ENCODE measurements around the gene NAPSA. TPM values are rescaled to one million over a fixed set of nuclear protein-coding genes. Genes with fewer than 3 reads are reported as not detected.

Gene NAPSA
- polyA plus RNA-seq, 1 donor (not counting 4 experiments of a cell fraction or from before 2014, with no cell fraction given): 0.94 TPM

- H3K9ac ChIP-seq (ENCODE audit: control insufficient read depth, extremely low read depth, insufficient read depth, low read length): no peak overlapping the region
- no peaks in the 10 kb centered on the region for H3K9me1 ChIP-seq (ENCODE audit: control insufficient read depth, extremely low read depth, insufficient read depth, low read length)
- no peak overlapping the region for H3K4me2 ChIP-seq (ENCODE audit: control insufficient read depth, extremely low read depth, insufficient read depth, low read depth, low read length)
- H3K27me3 ChIP-seq (ENCODE audit: control insufficient read depth, extremely low read depth, insufficient read depth, low read length): peaks cover 72% of the 10 kb centered on the region
- dilution Hi-C loops (cut with MboI; ENCODE audit: extremely low pct_ligation_motif_present, low sequenced_read_pairs): no loop called here
- DNase-seq (ENCODE audit: low read depth, low spot score): no peak
- peaks cover 7% of the 10 kb centered on the region for H3K9me3 ChIP-seq (ENCODE audit: control insufficient read depth, low read depth, low read length)
- no peaks in the 10 kb centered on the region for H4K20me1 ChIP-seq (ENCODE audit: control insufficient read depth, extremely low read depth, insufficient read depth, low read length)
- TF ChIP-seq EZH2 (IDR thresholded peaks at IDR 0.05; ENCODE audit: low read length) (peak; percentile 93), CTCF (optimal IDR thresholded peaks at IDR 0.05 in 1 of 3, IDR thresholded peaks at IDR 0.05 in 1 of 3, conservative IDR thresholded peaks at IDR 0.05 in 1 of 3; ENCODE audit: extremely low read depth in 1 of 3, insufficient read depth in 2 of 3, low read length in 3 of 3) (peak in 1 of 3 experiments; percentile 19)
- peaks cover 1% of the 10 kb centered on the region for H3K4me1 ChIP-seq (ENCODE audit: control insufficient read depth, extremely low read depth, insufficient read depth, low read length)
- no peaks in the 10 kb centered on the region for H3K36me3 ChIP-seq (ENCODE audit: control insufficient read depth in 2 of 2, extremely low read depth in 1 of 2, insufficient read depth in 2 of 2, low read length in 2 of 2)
- no peak for FAIRE-seq
- H2AFZ ChIP-seq (ENCODE audit: control insufficient read depth, low read length): no peak overlapping the region
- peak overlapping the region in 1 of 3 experiments; percentile 26 for H3K4me3 ChIP-seq (ENCODE audit: control insufficient read depth in 2 of 3, extremely low read depth in 1 of 3, insufficient read depth in 2 of 3, low read depth in 1 of 3, low read length in 3 of 3)
- H3K27ac ChIP-seq (ENCODE audit: control insufficient read depth, insufficient read depth, low read length): no peak overlapping the region
- no peaks in the 10 kb centered on the region for H3K79me2 ChIP-seq (ENCODE audit: control insufficient read depth, insufficient read depth, low read length)
Measured at GRCh38 chr19:50328224-50328872, 37.1 kb downstream of the NAPSA start.

- Histone ChIP-seq H3K27me3 (ENCODE audit: control insufficient read depth, extremely low read depth, insufficient read depth, low read length) (peaks cover 65% of the 10 kb centered on the region), H4K20me1 (ENCODE audit: control insufficient read depth, extremely low read depth, insufficient read depth, low read length) (no peaks in the 10 kb centered on the region), H2AFZ (ENCODE audit: control insufficient read depth, low read length) (no peak overlapping the region), H3K79me2 (ENCODE audit: control insufficient read depth, insufficient read depth, low read length) (no peaks in the 10 kb centered on the region), H3K4me3 (ENCODE audit: control insufficient read depth in 2 of 3, extremely low read depth in 1 of 3, insufficient read depth in 2 of 3, low read depth in 1 of 3, low read length in 3 of 3) (no peak overlapping the region), H3K9me3 (ENCODE audit: control insufficient read depth, low read depth, low read length) (peaks cover 7% of the 10 kb centered on the region), H3K27ac (ENCODE audit: control insufficient read depth, insufficient read depth, low read length) (no peak overlapping the region), H3K9me1 (ENCODE audit: control insufficient read depth, extremely low read depth, insufficient read depth, low read length) (no peaks in the 10 kb centered on the region), H3K9ac (ENCODE audit: control insufficient read depth, extremely low read depth, insufficient read depth, low read length) (no peak overlapping the region), H3K4me1 (ENCODE audit: control insufficient read depth, extremely low read depth, insufficient read depth, low read length) (no peaks in the 10 kb centered on the region), H3K36me3 (ENCODE audit: control insufficient read depth in 2 of 2, extremely low read depth in 1 of 2, insufficient read depth in 2 of 2, low read length in 2 of 2) (no peaks in the 10 kb centered on the region), H3K4me2 (ENCODE audit: control insufficient read depth, extremely low read depth, insufficient read depth, low read depth, low read length) (no peak overlapping the region)
- FAIRE-seq (no peak), DNase-seq (ENCODE audit: low read depth, low spot score) (no peak)
- TF ChIP-seq EZH2 (IDR thresholded peaks at IDR 0.05; ENCODE audit: low read length) (peak; percentile 59), CTCF (optimal IDR thresholded peaks at IDR 0.05 in 1 of 3, IDR thresholded peaks at IDR 0.05 in 1 of 3, conservative IDR thresholded peaks at IDR 0.05 in 1 of 3; ENCODE audit: extremely low read depth in 1 of 3, insufficient read depth in 2 of 3, low read length in 3 of 3) (no peak)
- dilution Hi-C loops (cut with MboI; ENCODE audit: extremely low pct_ligation_motif_present, low sequenced_read_pairs): no loop called here
Measured at GRCh38 chr19:50327461-50328223, 37.8 kb downstream of the NAPSA start.
